Hippocampal formation (tissue), 2 donors: ENCODE data around the gene ZNFX1.
A peak's percentile ranks its signal among the peaks of the same experiment; 100 is the strongest.
"Not testable (repeated sequence)": the region's sequence is repeated elsewhere in the genome, so short reads cannot be mapped to it uniquely, and the experiment has no call there.

Source experiments
- DNase-seq, 2 donors: peaks; one replicate each; lab custom pipeline; 2025; lab: John Stamatoyannopoulos, UW

ZNFX1 gene

DNA sequence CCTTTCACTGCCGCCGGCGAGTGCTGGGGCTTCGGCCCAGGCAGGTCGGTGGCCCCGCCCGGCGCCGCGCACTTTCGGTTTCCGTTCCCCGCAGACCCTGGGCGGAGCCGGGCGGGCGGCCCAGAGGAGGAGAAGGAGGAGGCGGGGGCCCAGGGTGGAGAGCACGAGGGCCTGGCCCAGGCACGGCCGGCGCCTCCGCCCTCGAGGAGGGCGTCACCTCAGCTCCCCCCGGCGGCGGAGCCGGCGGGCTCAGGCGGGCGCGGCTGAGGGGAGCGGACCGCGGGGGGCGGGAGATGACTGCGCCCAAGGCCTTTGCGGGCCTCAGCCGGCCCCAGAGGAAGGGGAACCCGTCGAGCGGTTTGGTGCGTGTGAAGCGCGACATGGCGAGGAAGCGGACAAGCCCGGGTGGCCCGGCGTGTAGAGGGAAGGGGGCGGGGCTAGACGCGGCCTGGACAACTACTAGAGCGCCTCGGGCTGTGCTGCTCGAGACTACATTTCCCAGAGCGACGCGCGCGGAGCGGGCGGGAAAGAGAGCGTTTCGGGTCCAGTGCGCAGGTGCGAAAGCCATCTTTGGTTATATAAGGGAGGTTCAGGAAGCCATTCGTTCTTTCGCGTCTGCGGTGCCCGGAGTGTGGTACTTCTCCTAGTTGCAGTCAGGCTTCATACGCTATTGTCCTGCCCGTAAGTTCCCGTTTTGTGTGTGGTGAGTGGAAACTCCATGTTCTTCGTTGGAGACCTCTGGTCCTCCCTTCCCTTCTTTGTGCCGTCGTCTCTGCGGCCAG lies at the start of gene ZNFX1:
TSS of gene ZNFX1 (minus strand) at position 22 of the 782 bp plus-strand sequence. CDS start 2,218 bp downstream, outside the sequence.
- DNase-seq: peak; percentile 97

DNA sequence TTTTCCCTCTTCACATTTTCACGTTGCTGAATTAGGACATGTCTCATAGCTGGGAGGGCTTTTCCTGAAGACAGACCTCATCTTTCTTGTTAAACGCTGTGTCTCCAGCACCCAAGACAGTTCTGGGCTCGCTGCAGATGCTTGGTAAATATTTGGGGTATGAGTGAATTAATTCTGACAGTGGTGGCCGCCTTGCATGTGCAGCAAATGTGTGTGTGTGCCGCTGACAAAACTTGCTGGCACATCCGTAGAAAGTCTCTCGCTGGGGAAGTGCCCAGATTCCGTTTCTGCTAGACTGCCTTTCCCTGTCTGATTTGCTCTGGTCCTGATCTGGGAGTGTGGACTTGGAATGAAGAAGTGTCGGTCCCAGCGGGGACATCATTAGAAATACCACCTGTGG lies 48.2 kb upstream of the ZNFX1 start:
- no peak for DNase-seq

DNA sequence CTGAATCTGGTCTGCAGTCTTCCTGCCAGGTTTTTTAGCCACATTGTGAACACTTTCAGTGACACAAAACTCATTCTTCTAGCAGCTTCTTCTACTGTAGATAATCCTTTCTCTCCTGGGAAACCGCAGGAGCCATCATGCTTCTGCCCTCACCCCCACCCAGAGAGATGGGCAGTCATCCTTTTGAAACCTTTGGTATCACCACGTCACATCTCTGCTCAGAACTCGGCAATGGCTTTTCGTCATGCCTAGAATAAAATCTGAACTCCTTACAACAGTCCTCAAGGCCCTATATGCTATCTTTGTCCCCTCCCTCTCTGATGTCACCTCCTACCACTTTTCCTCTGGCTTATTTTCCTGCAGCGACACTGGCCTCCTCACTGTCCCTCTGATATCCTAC lies 46.4 kb upstream of the ZNFX1 start:
- no peak for DNase-seq

DNA sequence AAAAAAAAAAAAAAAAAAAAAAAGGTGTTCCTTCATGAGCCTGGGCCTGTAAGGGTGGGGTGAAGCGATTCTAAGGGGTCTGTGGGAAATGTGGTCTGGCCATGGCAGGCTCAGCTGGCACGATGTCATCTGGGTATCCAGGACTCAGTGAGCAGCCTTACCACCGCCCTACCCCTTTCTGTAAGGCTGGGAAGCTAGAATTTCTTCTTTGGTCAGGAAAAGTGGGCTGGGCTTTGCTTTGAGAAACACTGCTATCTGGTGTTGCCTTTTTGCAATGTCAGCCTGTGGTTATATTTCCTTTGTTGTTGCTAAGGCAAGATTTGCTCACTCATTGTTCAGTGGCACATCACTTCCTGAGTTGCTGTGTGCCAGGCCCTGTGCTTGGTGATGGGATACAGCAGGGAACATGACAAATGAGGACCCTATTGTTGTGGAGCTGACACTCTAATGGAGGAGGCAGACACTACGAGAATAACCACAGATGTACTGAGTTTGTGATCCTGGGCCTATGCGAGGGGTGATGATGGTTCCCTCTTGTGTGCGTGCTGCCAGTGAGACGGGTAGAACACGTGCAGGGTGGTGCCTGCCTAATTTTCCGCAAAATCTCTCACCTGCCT lies 45.9 kb upstream of the ZNFX1 start:
- DNase-seq: no peak

DNA sequence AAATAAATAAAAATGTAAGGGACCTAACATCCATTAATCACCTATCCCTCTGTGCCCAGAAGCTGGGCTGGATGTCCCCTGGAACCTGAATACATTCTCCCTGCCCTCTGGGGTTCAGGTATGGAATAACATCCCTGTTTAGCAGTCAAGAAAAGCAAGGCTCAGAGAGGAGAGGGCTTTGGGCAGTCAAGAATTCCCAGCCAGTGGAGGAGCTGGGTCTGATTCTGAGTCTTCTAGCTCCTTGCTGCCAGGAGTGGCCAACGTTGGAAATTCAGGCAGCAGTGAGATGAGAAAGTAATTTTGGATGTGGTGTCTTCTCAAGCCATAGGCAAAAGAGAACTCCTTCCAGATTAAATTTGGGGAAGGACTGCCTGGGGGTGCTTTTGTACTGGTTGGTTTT lies 42.6 kb upstream of the ZNFX1 start:
- no peak for DNase-seq

DNA sequence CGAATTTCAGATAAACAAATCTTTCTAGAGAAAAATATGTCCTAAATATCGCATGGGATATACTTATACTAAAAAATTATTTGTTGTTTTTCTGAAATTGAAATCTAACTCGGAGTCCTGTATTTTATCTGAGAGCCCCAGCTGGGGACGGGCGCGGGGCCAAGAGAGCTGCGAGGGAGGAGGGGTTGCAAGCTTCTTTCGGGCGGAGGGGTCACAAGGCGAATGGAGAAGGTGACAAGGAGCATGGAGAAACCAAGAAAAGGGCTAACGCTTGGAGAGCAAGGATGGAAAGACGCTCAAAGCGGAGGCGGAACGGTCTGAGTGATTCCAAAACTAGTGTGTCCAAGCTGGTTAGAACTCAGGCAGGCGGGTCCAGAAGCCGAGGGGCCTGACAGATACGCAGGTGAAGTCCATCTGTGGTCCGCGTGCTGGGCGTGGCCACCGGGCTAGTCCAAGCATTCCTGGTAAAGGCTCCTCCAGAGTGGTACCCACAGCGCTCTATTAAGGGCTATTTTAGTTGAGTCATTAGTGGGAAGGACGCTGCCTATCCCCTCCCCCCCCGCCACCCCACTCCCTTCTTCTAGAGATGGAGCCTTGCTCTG lies 41.5 kb upstream of the ZNFX1 start:
- no peak for DNase-seq

DNA sequence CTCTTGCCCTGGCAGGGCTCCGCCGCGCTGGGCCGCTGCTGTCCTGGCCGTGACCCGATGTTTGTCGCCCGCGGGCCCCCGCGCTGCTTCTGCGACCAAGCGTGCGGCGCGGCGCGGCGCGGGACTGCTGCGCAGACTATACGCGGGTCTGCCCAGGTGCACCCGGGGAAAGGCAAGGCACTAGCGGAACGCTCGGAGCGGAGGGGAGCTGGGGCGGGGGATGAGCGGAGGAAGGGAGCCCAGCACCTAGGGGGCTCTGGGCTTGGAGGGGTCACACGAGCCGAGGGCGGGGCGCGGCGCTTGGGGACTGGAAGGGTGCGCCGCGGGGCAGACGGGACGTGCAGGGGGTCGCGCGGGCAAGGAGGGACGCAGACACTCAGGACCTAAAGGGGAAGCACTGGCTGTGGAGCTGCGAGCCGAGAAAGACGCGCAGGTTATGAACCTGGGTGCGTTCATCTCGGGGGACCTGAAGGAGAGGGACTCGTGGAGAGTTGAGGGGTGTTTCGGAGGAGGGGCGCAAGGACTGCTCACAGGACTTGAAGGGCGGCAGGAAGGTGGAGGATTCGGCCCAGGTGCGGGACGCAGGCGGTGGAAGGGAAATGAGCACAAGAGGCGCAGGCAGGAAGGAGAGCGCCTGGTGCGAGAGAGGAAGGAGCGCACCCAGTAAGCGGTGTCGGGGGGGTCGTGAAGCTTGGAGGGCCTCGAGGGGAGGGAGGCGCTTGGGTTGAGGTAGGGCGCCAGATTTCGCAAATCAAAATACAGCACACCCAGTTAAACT lies 40.8 kb upstream of the ZNFX1 start:
- DNase-seq: no peak

DNA sequence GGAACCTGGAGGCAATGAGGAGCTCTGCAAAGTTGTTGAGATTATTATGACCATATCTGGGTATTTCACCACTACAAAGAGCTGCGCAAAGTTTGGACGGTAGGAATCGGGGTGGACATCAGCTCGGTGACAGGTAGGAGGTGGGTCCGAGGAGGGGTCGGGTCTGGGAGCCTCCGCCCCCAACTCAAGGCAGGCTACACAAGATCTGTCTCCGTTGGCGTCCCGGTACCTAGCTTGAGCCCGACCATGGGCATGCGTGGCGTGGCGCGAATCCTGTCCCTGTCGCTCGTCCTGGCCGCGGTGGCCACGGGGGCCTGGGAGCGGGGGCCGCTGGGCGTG lies 40.2 kb upstream of the ZNFX1 start:
- DNase-seq: no peak

DNA sequence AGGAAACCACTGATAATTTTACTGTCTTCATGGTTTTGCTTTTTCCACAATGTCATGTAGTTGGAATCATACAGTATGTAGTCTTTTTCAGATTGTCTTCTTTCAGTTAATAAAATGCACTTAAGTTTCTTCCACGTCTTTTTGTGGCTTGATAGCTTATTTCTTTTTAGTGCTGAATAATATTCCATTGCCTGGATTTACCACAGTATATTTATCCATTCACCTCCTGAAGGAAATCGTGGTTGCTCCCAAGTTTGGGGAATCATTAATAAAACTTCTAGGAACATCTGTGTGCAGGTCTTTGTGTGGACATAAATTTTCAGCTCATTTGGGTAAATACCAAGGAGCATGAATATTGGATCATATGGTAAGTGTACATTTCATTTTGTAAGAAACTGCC lies 38.8 kb upstream of the ZNFX1 start:
- DNase-seq: no peak

DNA sequence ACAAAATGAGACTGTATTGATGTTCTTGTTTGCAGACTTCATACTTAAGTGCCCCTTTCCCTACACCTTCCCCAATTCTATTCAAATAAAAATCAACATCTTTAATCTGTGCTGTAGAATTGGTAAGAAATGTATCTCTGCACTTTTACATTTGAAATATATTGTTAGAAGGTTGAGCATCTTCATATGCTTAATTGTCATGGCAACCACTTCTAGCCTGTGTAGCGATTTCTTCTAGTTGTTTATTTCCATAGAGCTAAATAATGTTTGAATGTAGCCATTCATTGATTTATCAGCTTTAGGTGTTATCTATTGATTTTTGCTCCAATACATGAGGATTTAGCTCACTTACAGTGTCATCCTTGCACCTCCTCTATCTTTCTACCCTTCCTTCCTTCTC lies 37.7 kb upstream of the ZNFX1 start:
- DNase-seq: no peak

DNA sequence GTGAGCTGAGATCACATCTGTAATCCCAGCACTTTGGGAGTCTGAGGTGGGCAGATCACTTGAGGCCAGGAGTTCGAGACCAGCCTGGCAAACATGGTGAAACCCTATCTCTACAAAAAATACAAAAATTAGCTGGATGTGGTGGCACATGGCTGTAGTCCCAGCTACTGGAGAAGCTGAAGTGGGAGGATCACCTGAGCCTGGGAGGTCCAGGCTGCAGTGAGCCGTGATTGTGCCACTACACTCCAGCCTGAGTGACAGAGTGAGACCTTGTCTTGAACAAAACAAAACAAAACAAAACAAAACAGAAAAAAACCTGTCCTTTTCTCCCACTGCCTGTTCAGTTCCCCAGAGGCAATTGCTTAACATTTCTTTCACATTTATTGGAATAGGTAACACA lies 36.2 kb upstream of the ZNFX1 start:
- not testable (repeated sequence) for DNase-seq

DNA sequence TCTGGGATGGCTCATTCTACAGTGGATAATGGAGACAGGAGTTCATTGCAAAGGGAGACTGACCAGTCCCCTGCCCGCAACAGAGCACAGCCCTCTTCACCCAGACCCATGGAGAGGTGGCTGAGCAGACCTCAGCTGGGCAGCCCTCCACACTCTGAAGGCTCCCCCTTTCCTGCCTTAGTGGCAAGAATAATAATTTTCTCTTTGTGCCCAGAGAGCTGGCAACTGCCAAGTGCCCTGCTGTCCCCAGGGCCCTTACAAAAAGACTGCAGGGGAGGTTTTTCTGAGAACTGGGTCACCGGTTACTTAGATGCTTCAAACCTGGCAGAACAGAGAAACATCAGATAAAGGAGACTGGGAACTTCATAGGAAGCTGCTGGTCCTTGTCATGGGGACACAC lies 35.4 kb upstream of the ZNFX1 start:
- peak in 1 of 2 donors; percentile 52 for DNase-seq

DNA sequence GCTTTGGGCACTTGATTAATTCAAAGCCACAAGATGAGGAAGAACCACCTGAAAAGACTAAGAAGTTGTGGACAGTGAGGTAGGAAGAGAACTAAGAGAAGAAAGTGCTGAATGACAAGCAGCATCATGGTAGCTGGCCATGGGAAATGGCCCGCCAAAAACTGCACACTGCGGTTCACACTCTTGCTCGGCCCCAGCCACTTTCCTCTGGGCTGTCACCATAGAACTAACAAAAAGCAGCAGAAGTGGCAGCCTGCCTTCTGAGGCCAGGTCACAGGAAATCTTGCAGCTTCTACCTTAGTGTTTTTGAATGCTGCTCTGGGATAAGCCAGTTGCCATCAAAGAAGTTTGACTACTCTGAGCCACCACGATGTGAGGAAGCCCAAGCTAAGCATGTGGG lies 34.8 kb upstream of the ZNFX1 start:
- DNase-seq: no peak

DNA sequence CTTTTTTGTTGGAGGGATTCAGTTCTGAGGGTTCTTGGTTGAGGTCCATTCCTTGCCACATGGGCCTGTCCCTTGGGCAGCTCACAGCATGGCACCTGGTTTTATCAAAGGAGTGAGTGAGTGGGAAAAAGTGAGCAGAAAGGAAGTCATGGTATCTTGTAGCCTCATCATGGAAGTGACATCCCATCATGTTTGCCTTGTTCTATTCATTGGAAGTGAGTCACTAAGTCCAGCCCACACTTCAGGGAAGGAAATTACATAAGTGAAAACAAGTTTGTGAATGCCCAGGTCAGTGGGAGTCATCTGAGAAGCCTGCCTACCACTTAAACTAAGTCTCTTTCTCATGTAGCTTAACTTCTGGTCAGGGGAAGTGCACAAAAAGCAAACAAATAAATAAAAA lies 32.8 kb upstream of the ZNFX1 start:
- DNase-seq: no peak

DNA sequence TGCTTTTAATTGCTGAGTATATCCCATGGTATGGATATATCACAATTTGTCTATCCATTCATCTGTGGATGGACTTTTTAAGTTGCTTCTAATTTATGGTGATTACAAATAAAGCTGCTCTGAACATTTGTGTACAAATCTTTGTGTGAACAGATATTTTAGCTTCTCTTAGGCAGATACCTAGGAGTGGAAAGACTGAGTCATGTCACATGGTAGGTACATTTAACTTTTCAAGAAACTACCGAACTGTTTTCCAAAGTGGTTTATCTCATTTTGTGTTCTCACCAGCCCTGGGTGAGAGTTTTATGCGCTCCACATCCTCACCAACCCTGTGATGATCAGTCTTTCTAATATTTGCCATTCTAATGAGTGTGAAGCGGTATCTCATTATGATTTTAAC lies 31.0 kb upstream of the ZNFX1 start:
- no peak for DNase-seq

DNA sequence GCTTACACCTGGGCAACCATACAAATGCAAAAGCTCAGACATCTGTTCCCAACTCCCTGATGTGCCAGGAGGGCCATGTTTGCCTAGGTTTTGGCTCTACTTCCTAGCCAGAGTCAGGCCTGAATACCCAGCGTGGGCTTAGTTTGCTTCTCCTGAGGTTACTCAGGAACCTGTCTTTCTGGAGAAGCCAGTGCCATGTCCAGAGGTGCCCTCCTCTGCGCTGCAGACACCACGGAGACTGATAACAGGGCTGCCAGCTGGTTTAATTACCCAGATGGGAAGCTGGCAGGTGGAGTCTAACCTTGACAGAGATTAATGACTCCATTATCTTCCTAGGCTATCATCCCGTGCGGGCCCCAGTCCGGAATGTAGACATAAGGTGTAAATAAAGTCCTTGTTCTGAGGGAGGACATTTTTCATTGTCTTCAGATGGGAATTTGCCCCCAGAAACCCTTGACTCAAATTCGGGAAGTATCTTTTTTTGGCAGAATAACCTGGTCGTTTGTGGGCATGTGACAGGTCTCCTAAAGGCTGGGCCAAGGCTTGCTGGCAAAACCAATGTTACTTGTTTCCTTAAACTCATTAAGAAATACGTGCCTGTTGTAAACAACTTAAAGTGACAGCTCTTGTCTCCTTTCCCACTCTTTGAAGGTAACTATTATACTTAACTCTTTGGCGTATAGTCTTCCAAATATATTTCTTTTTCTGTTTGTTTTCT lies 29.2 kb upstream of the ZNFX1 start:
- DNase-seq: no peak

DNA sequence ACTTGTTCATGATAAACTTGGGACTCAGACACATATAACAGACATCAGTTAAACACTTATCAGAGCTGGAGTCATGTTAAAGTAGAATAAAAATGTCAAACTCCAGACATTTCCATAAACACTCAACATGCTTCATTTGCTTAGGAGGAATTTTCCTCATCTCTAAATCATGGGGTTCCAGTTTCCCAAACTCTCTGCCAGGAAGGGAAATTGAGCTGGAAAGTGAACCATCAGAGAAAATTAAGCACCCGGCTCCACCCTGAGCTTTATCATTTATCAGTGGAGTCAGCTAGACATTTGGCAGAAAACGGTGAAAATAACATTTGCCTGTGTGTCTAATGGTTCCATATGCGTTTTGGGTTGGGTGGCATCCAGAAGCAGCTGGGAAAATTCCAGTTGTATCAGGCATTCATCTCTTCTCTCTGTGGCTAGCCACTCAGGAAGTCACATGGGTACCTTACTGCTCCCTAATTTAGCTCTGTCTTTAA lies 25.3 kb upstream of the ZNFX1 start:
- DNase-seq: no peak

DNA sequence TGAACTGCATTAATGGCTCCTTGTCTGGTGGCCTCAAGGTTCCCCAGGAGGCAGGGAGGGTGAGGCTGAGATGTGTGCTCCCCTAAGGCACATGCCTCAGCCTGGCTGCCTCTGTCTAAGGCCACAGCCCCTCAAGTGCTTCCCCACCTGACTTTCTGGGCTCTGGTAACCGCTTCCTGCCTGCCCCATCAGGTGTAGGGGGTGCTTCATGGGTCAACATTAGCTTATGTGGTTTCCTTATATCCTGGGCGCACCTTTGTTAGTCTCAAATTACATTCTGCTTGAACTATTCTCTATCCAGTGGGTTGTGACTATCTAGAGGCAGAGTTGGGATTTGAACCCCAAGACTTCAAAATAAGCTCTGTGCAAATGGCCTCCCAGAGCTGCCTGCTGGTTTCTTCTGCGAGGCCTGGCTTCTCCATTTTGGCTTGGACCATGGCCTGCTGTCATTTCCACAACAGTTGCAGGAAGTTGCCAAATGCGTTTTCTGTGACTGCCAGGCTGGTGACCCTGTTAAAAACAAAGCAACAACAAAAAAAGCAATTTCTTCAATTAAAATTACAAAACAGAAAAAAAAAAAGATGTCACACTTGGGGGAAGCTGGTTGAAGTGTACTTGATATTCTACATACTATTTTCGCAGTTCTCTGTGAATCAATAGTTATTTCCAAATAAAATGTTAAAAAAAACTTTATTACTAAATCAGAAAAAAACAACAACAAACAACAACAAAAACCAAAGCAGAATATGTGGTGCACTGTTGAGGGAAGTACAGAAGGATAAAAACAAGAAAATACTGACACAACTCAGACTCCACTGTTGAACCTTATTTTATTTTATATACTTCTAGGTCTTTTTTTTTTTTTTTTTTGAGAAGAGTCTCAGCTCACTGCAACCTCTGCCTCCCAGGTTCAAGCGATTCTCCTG lies 20.0 kb upstream of the ZNFX1 start:
- DNase-seq: no peak

DNA sequence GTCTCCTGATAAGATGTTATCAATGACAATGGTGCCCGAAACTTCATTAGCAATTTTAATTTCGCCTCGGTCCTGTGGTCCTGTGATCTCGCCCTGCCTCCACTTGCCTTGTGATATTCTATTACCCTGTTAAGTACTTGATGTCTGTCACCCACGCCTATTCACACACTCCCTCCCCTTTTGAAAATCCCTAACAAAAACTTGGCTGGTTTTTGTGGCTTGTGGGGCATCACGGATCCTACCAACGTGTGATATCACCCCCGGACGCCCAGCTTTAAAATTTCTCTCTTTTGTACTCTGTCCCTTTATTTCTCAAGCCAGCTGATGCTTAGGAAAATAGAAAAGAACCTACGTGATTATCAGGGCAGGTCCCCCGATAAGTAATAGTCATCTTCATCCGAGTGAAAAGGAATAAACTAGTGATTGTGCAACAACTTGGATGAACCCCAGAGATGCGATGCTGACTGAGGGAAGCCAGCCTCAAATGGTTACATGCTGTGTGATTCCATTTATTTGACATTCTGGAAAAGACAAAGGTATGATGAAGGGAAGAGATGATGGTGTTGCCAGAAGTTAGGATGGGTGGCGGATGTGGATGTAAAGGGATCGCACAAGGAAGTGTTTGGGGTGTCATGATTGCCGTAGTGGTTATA lies 16.3 kb upstream of the ZNFX1 start:
- not testable (repeated sequence) for DNase-seq

DNA sequence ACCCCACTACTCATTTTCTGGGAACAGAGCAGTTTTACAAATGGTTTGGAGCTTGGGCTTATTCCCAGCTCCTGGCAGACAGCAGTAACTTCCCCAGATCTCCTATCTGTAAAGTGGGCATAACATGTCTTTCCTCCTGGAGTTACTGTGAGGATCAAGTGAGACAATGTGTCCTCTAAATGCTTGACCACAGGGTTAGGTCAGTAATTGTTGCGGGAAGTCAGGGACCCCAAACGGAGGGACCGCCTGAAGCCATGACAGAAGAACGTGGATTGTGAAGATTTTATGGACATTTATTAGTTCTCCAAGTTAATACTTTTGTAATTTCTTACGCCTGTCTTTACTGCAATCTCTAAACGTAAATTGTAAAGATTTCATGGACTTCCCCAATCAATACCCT lies 15.3 kb upstream of the ZNFX1 start:
- no peak for DNase-seq
